Smooth muscle cell (in vitro differentiated cells): ENCODE measurements around the gene PTBP2. TPM values are rescaled to one million over a fixed set of nuclear protein-coding genes. Genes with fewer than 3 reads are reported as not detected.

ENCODE experiments used
- DNase-seq: peaks from one replicate; lab custom pipeline; 2025; ENCODE audit not compliant: unreplicated experiment; lab: John Stamatoyannopoulos, UW
- H2AFZ ChIP-seq: fragments of 200-600 bp; sonication (generic); 2 replicates; pipeline ENCODE4 v1.6.0; 2016; ENCODE audit warnings: antibody characterized with exemption, low read depth, mild to moderate bottlenecking
- H3F3A ChIP-seq: fragments of 200-600 bp; sonication (generic); 2 replicates; pipeline ENCODE4 v1.6.0; 2017; ENCODE audit warnings: antibody characterized with exemption, low read depth
- H3K27ac ChIP-seq: fragments of 200-600 bp; sonication (generic); 2 replicates; pipeline ENCODE4 v1.5.1; 2016; ENCODE audit warnings: low read depth, mild to moderate bottlenecking
- H3K27me3 ChIP-seq: fragments of 200-600 bp; sonication (generic); 2 replicates; pipeline ENCODE4 v1.6.1; 2016; ENCODE audit warnings: low read depth, mild to moderate bottlenecking
- H3K36me3 ChIP-seq: fragments of 200-600 bp; sonication (generic); 2 replicates; pipeline ENCODE4 v1.5.1; 2016; ENCODE audit warnings: low read depth
- H3K4me1 ChIP-seq: fragments of 200-600 bp; sonication (generic); 2 replicates; pipeline ENCODE4 v1.5.1; 2016; ENCODE audit warnings: low read depth
- H3K4me2 ChIP-seq: fragments of 200-600 bp; sonication (generic); 2 replicates; pipeline ENCODE4 v1.6.0; 2016; ENCODE audit warnings: mild to moderate bottlenecking
- H3K4me3 ChIP-seq: fragments of 200-600 bp; sonication (generic); 2 replicates; pipeline ENCODE4 v1.5.1; 2016; ENCODE audit warnings: mild to moderate bottlenecking
- H3K79me2 ChIP-seq: fragments of 200-600 bp; sonication (generic); 2 replicates; pipeline ENCODE4 v1.6.0; 2016; ENCODE audit warnings: low read depth, mild to moderate bottlenecking
- H3K9ac ChIP-seq: fragments of 200-600 bp; sonication (generic); 2 replicates; pipeline ENCODE4 v1.6.0; 2016; ENCODE audit warnings: low read depth
- H3K9me3 ChIP-seq: fragments of 200-600 bp; sonication (generic); replicated peaks from 2 replicates; pipeline ENCODE4 v1.5.1; 2016; ENCODE audit warnings: low read depth
- H4K20me1 ChIP-seq: fragments of 200-600 bp; sonication (generic); 2 replicates; pipeline ENCODE4 v1.6.0; 2016; ENCODE audit warnings: low read depth
- CTCF ChIP-seq: fragments of 200-600 bp; sonication (generic); IDR thresholded peaks from 2 replicates; pipeline ENCODE4 v1.5.1; 2017; ENCODE audit warnings: borderline replicate concordance, mild to moderate bottlenecking, antibody characterized with exemption; ENCODE audit not compliant: insufficient read depth, poor library complexity, severe bottlenecking
- WGBS: methylation state at CpG from one replicate; pipeline ENCODE4 v1.1.7; 2016; ENCODE audit warnings: low lambda C conversion rate; 5-methylcytosine and 5-hydroxymethylcytosine counted together
- polyA plus RNA-seq: library from polyadenylated mRNA; unstranded; fragments of >200 nt; fragmentation: Nextera tagmentation; extraction: Ambion mirVana; gene quantifications from 2 replicates; pipeline ENCODE4 v1.2.1, GENCODE V29; 2016
- total RNA-seq: library from RNA; depleted of rRNA; stranded (reverse); fragments of >200 nt; gene quantifications from 2 replicates; pipeline ENCODE4 v1.2.3, GENCODE V29; 2014

PTBP2 gene
- total and polyA plus RNA-seq, 2 experiments from 2014 or later: 3.3 to 69.7 TPM

DNA sequence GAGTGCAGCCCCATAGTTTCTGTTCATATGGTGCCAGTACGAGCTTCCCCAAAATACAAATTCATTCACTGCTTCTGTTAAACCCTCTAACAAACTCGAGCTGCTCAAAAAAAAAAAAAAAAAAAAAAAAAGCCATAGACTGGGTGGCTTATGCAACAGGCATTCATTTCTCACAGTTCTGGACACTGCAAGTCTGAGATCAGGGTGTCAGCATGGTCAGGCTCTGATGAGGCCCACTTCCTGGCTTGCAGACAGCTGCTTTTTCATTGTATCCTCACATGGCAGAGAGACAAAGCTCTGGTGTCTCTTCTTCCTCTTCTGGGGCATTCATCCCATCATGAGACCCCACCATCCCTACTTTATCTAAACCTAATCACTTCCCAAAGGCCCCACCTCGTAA is 121.6 kb downstream of the PTBP2 start:
- Histone ChIP-seq H3K4me2 (no peak overlapping the region), H3K4me1 (no peaks in the 10 kb centered on the region), H3K9me3 (no peaks in the 10 kb centered on the region), H3F3A (no peaks in the 10 kb centered on the region), H3K9ac (no peak overlapping the region), H2AFZ (no peak overlapping the region), H3K27ac (no peak overlapping the region), H3K36me3 (no peaks in the 10 kb centered on the region), H4K20me1 (no peaks in the 10 kb centered on the region), H3K4me3 (no peak overlapping the region), H3K79me2 (no peaks in the 10 kb centered on the region), H3K27me3 (no peaks in the 10 kb centered on the region)
- DNase-seq: no peak
- no peak for TF ChIP-seq CTCF
- 62% methylated on average over 3 of the region's 3 CpGs for WGBS

DNA sequence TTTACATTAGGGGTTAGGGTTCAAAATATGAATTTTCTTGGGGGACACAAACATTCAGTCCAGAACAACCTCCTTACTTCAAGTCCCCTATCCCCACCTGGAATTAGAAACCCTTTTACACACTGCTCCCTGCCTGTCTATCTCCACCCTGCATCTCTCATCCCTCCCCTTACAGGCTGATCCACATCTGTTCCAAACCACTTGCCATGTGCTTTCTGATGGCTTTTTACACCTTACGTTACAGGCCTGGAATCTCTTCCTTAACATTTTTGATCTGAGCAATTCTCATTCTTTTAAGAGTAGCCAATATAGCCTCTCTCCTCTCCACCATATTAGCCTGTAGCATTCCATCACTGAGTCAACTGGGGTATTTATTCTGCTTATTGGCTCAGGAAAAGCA is 122.0 kb downstream of the PTBP2 start:
- Histone ChIP-seq H3K9ac (no peak overlapping the region), H2AFZ (no peak overlapping the region), H3K4me1 (no peaks in the 10 kb centered on the region), H3K9me3 (no peaks in the 10 kb centered on the region), H3K4me3 (no peak overlapping the region), H3K36me3 (no peaks in the 10 kb centered on the region), H3K27ac (no peak overlapping the region), H3F3A (no peaks in the 10 kb centered on the region), H4K20me1 (no peaks in the 10 kb centered on the region), H3K27me3 (no peaks in the 10 kb centered on the region), H3K4me2 (no peak overlapping the region), H3K79me2 (no peaks in the 10 kb centered on the region)
- DNase-seq: no peak
- WGBS: 86% methylated on average over 1 of the region's 1 CpG
- TF ChIP-seq CTCF: no peak

GRCh38 chr1:96845464-96845863 is 123.9 kb downstream of the PTBP2 start:
- Histone ChIP-seq H3K9ac (no peak overlapping the region), H3K27ac (no peak overlapping the region), H4K20me1 (no peaks in the 10 kb centered on the region), H3K4me2 (no peak overlapping the region), H3K36me3 (no peaks in the 10 kb centered on the region), H3K9me3 (no peaks in the 10 kb centered on the region), H3K27me3 (no peaks in the 10 kb centered on the region), H2AFZ (no peak overlapping the region), H3F3A (no peaks in the 10 kb centered on the region), H3K4me1 (no peaks in the 10 kb centered on the region), H3K4me3 (no peak overlapping the region), H3K79me2 (no peaks in the 10 kb centered on the region)
- TF ChIP-seq CTCF: peak; percentile 45
- no peak for DNase-seq
- WGBS: 54% methylated on average over 8 of the region's 8 CpGs

GRCh38 chr1:96861836-96862235 is 140.3 kb downstream of the PTBP2 start:
- Histone ChIP-seq H3F3A (no peaks in the 10 kb centered on the region), H3K36me3 (no peaks in the 10 kb centered on the region), H3K4me1 (no peaks in the 10 kb centered on the region), H3K27ac (no peak overlapping the region), H3K9me3 (no peaks in the 10 kb centered on the region), H3K9ac (no peak overlapping the region), H3K4me2 (no peak overlapping the region), H4K20me1 (no peaks in the 10 kb centered on the region), H3K4me3 (no peak overlapping the region), H3K79me2 (no peaks in the 10 kb centered on the region), H3K27me3 (no peaks in the 10 kb centered on the region), H2AFZ (no peak overlapping the region)
- DNase-seq: no peak
- WGBS: 97% methylated on average over 2 of the region's 2 CpGs
- TF ChIP-seq CTCF: no peak
